HEK293 (cell line): ENCODE results near the gene TMEM255B.

Experiments used
- CTCF ChIA-PET: fragments of 350-600 bp; formaldehyde crosslinking; extraction: SDS; loops from one replicate; lab custom pipeline; 2021; ENCODE audit warnings: antibody characterized with exemption; lab: Yijun Ruan, JAX
- POLR2A ChIA-PET: fragments of 300-600 bp; formaldehyde crosslinking; extraction: SDS; loops from one replicate; lab custom pipeline; 2020; ENCODE audit warnings: antibody characterized with exemption, inconsistent platforms; lab: Yijun Ruan, JAX
- H3K27ac ChIP-seq: fragments of 200-500 bp; sonication (Bioruptor generic); 2 replicates; pipeline ENCODE4 v1.5.1; 2014; ENCODE audit warnings: low read depth, low read length, control low read depth, inconsistent platforms; ENCODE audit errors: extremely low read depth
- H3K36me3 ChIP-seq, 2 experiments: fragments of 200-500 bp in 1 of 2; sonication (Bioruptor generic) in 1 of 2; 1 replicate in 1 of 2; 2 replicates in 1 of 2; pipeline ENCODE4 v1.5.1; 2014 to 2017; ENCODE audit warnings: inconsistent platforms in 2 of 2, low read length in 2 of 2; ENCODE audit not compliant: control insufficient read depth in 2 of 2, insufficient read depth in 1 of 2
- H3K4me1 ChIP-seq: fragments of 200-500 bp; sonication (Bioruptor generic); 2 replicates; pipeline ENCODE4 v1.5.1; 2014; ENCODE audit warnings: mild to moderate bottlenecking, low read length, inconsistent platforms; ENCODE audit not compliant: control insufficient read depth, insufficient read depth
- H3K4me3 ChIP-seq: 2 replicates; pipeline ENCODE4 v1.5.1; 2011; ENCODE audit warnings: low read depth, mild to moderate bottlenecking, control low read depth, low read length, moderate library complexity
- H3K9me3 ChIP-seq: fragments of 200-500 bp; sonication (Bioruptor generic); 2 replicates; pipeline ENCODE4 v1.5.1; 2014; ENCODE audit warnings: low read depth, low read length, inconsistent platforms; ENCODE audit not compliant: control insufficient read depth, insufficient read depth
- EGR2 ChIP-seq: fragments of 450-650 bp; formaldehyde crosslinking; IDR thresholded peaks from 2 replicates; pipeline ENCODE4 v1.5.1; 2016; ENCODE audit warnings: low read depth, missing biosample characterization, missing genetic modification characterization
- GLIS1 ChIP-seq: fragments of 450-650 bp; formaldehyde crosslinking; IDR thresholded peaks from 2 replicates; pipeline ENCODE4 v1.5.1; 2016; ENCODE audit warnings: missing biosample characterization, missing genetic modification characterization
- INSM2 ChIP-seq: fragments of 450-650 bp; formaldehyde crosslinking; IDR thresholded peaks from 2 replicates; pipeline ENCODE4 v1.5.1; 2016; ENCODE audit warnings: missing biosample characterization, missing genetic modification characterization
- PRDM1 ChIP-seq: fragments of 450-650 bp; formaldehyde crosslinking; IDR thresholded peaks from 2 replicates; pipeline ENCODE4; 2016; ENCODE audit warnings: missing biosample characterization, missing genetic modification characterization
- PRDM10 ChIP-seq: fragments of 450-650 bp; formaldehyde crosslinking; IDR thresholded peaks from 2 replicates; pipeline ENCODE4 v1.5.1; 2016; ENCODE audit warnings: missing biosample characterization, missing genetic modification characterization
- SETDB1 ChIP-seq: IDR thresholded peaks from one replicate; pipeline ENCODE4 v1.6.1; 2017; ENCODE audit warnings: mild to moderate bottlenecking, low read length, moderate library complexity, mixed read lengths; ENCODE audit not compliant: insufficient read length
- ZBTB17 ChIP-seq: fragments of 450-650 bp; formaldehyde crosslinking; IDR thresholded peaks from 2 replicates; pipeline ENCODE4 v1.5.1; 2016; ENCODE audit warnings: missing biosample characterization, missing genetic modification characterization
- ZBTB7A ChIP-seq: fragments of 450-650 bp; formaldehyde crosslinking; IDR thresholded peaks from 2 replicates; pipeline ENCODE4 v1.5.1; 2016; ENCODE audit warnings: low read depth, missing biosample characterization, missing genetic modification characterization
- ZFHX2 ChIP-seq: fragments of 450-650 bp; formaldehyde crosslinking; conservative IDR thresholded peaks from 2 replicates; pipeline ENCODE4 v1.5.1; 2016; ENCODE audit warnings: missing biosample characterization, missing genetic modification characterization
- ZNF24 ChIP-seq: fragments of 450-650 bp; formaldehyde crosslinking; IDR thresholded peaks from 2 replicates; pipeline ENCODE4 v1.5.1; 2016; ENCODE audit warnings: missing biosample characterization, missing genetic modification characterization
- ZNF366 ChIP-seq: fragments of 450-650 bp; formaldehyde crosslinking; conservative IDR thresholded peaks from 2 replicates; pipeline ENCODE4 v1.5.1; 2016; ENCODE audit warnings: missing biosample characterization, missing genetic modification characterization
- ZNF404 ChIP-seq: fragments of 450-650 bp; formaldehyde crosslinking; IDR thresholded peaks from 2 replicates; pipeline ENCODE4 v1.5.1; 2017; ENCODE audit warnings: missing biosample characterization, missing genetic modification characterization
- ZNF48 ChIP-seq: fragments of 450-650 bp; formaldehyde crosslinking; IDR thresholded peaks from 2 replicates; pipeline ENCODE4 v1.5.1; 2016; ENCODE audit warnings: missing biosample characterization, missing genetic modification characterization
- ZNF571 ChIP-seq: fragments of 450-650 bp; formaldehyde crosslinking; IDR thresholded peaks from 2 replicates; pipeline ENCODE4 v1.5.0; 2017; ENCODE audit warnings: missing biosample characterization, missing genetic modification characterization
- ZSCAN16 ChIP-seq: fragments of 450-650 bp; formaldehyde crosslinking; IDR thresholded peaks from 2 replicates; pipeline ENCODE4 v1.5.1; 2016; ENCODE audit warnings: missing biosample characterization, missing genetic modification characterization

Gene TMEM255B

GRCh38 chr13:113849981-113850721 lies 91.1 kb downstream of the TMEM255B start:
- Histone ChIP-seq H3K9me3 (no peaks in the 10 kb centered on the region), H3K27ac (no peak overlapping the region), H3K36me3 (peaks cover 0 to 3% of the 10 kb centered on the region in 2 experiments; a peak in 1 of 3 replicates), H3K4me3 (no peak overlapping the region)
- ChIA-PET POLR2A (no interaction called here), CTCF (interaction anchor here (0.9 kb wide), 1 partner anchor 36 kb away, joined by 4 read pairs; no protein-coding TSS in a partner anchor)
- no peak for TF ChIP-seq INSM2 (tag by site-specific recombination)
- TF ChIP-seq SETDB1 = no peak
- TF ChIP-seq GLIS1 (tag by site-specific recombination) = peak; percentile 49; the same call in 1 of the 2 replicates
- TF ChIP-seq ZBTB7A = no peak
- TF ChIP-seq, all 188 proteins: peak for 1
- H3K4me1 ChIP-seq = no peaks in the 10 kb centered on the region

- Histone ChIP-seq H3K36me3 (peaks cover 0 to 2% of the 10 kb centered on the region in 2 experiments; a peak in 1 of 3 replicates), H3K4me1 (no peaks in the 10 kb centered on the region), H3K4me3 (no peak overlapping the region), H3K9me3 (no peaks in the 10 kb centered on the region), H3K27ac (no peak overlapping the region)
- peak; percentile 90 for TF ChIP-seq ZBTB17
- TF ChIP-seq ZNF366 (tag by site-specific recombination) = peak; percentile 97
- TF ChIP-seq EGR2 (tag by site-specific recombination) = peak; percentile 98
- TF ChIP-seq PRDM10 (tag by site-specific recombination) = no peak
- peak; percentile 85 for TF ChIP-seq ZNF24 (tag by site-specific recombination)
- no peak for TF ChIP-seq ZNF404 (tag by site-specific recombination)
- peak; percentile 98 for TF ChIP-seq ZFHX2
- TF ChIP-seq ZNF571 (tag by site-specific recombination) = 0 out of 2 replicates have a peak, but pooled peaks have one; percentile 37
- TF ChIP-seq ZNF48 = no peak
- ChIA-PET POLR2A (no interaction called here), CTCF (no interaction called here)
Observed at GRCh38 chr13:113850722-113851479, 91.9 kb downstream of the TMEM255B start.

- peak; percentile 85 for TF ChIP-seq PRDM1 (tag by site-specific recombination)
- no peak for TF ChIP-seq ZSCAN16 (tag by site-specific recombination)
- peak; percentile 84 for TF ChIP-seq ZFHX2
- peak; percentile 73 for TF ChIP-seq EGR2 (tag by site-specific recombination)
- TF ChIP-seq, all 188 proteins: peak for 3
- no peak overlapping the region for H3K4me3 ChIP-seq
- ChIA-PET CTCF (no interaction called here), POLR2A (no interaction called here)
- H3K27ac ChIP-seq = no peak overlapping the region
- H3K4me1 ChIP-seq = no peaks in the 10 kb centered on the region
- no peaks in the 10 kb centered on the region for H3K9me3 ChIP-seq
- H3K36me3 ChIP-seq = no peaks in the 10 kb centered on the region
Observed at GRCh38 chr13:113851480-113851803, 92.4 kb downstream of the TMEM255B start.
